ENCODE data around the gene MTLN. TPM values are rescaled to one million over a fixed set of nuclear protein-coding genes. Genes with fewer than 3 reads are reported as not detected.
A peak's percentile ranks its signal among the peaks of the same experiment; 100 is the strongest.

The MTLN gene
- total and polyA plus RNA-seq, 2 of the 13 experiments (the other 11 are each of a cell fraction or from before 2014, with no cell fraction given) = 37.1 to 50.4 TPM

- TF ChIP-seq RBM22 (optimal IDR thresholded peaks at IDR 0.05; ENCODE audit: low read length) = peak; percentile 71
- TF ChIP-seq SMYD3 (CRISPR knock-in tag; IDR thresholded peaks at IDR 0.05) = 0 out of 2 replicates have a peak, but pooled peaks have one; percentile 73
- TF ChIP-seq JUNB (CRISPR knock-in tag; IDR thresholded peaks at IDR 0.05; ENCODE audit: borderline replicate concordance) = no peak
- TF ChIP-seq ZNF318 (CRISPR knock-in tag; IDR thresholded peaks at IDR 0.05) = no peak
- peak; percentile 78; the same call in 1 of the 2 replicates for TF ChIP-seq ZXDC (CRISPR knock-in tag; IDR thresholded peaks at IDR 0.05)
- no peak for TF ChIP-seq ZNF567 (CRISPR knock-in tag; IDR thresholded peaks at IDR 0.05; ENCODE audit: borderline replicate concordance)
- TF ChIP-seq NR2C2 (CRISPR knock-in tag; IDR thresholded peaks at IDR 0.05; ENCODE audit: borderline replicate concordance) = peak; percentile 73; the same call in 1 of the 2 replicates
- TF ChIP-seq STAG1 (CRISPR knock-in tag; IDR thresholded peaks at IDR 0.05) = no peak
- peak; percentile 41; the same call in 1 of the 2 replicates for TF ChIP-seq ZSCAN31 (CRISPR knock-in tag; IDR thresholded peaks at IDR 0.05; ENCODE audit: low read depth)
- no peak for TF ChIP-seq ZNF276 (CRISPR knock-in tag; IDR thresholded peaks at IDR 0.05; ENCODE audit: low read depth)
- 0 out of 2 replicates have a peak, but pooled peaks have one; percentile 26 for TF ChIP-seq ZNF597 (CRISPR knock-in tag; IDR thresholded peaks at IDR 0.05)
- no peak for TF ChIP-seq DPF2 (CRISPR knock-in tag; IDR thresholded peaks at IDR 0.05; ENCODE audit: borderline replicate concordance, low read depth)
- peak; percentile 82 for TF ChIP-seq SPEN (CRISPR knock-in tag; IDR thresholded peaks at IDR 0.05; ENCODE audit: low read depth)
These were observed 7.7 kb downstream of the MTLN start, which contains the start of gene NPHP1 (continued) for GRCh38 chr2:110204408-110205385.

Measured in HepG2 (cell line).